CD4-positive, CD25-positive, alpha-beta regulatory T cell (primary cell): ENCODE data around the gene COMMD9. TPM values are rescaled to one million over a fixed set of nuclear protein-coding genes. Genes with fewer than 3 reads are reported as not detected.

ENCODE experiments used
- ATAC-seq, 2 donors: fragments of 150-1000 bp; cut with Tn5 transposase; one replicate each; pipeline ENCODE4 v1.10.0; 2021; ENCODE audit warnings: low read depth in 2 of 2, moderate number of reproducible peaks in 2 of 2, moderate library complexity in 1 of 2
- DNase-seq, 3 donors: peaks; one replicate each; pipeline versions ENCODE4 v3.0.0 to v3.0.0-alpha.2; 2012 to 2022; ENCODE audit warnings: mixed read lengths in 1 of 3
- H3K27ac ChIP-seq: one replicate; pipeline ENCODE4 v1.7.0; 2013; ENCODE audit warnings: mild to moderate bottlenecking, low read length; ENCODE audit not compliant: insufficient read depth, poor library complexity, severe bottlenecking
- H3K27me3 ChIP-seq: one replicate; pipeline ENCODE4 v1.7.0; 2013; ENCODE audit warnings: low read length; ENCODE audit not compliant: control insufficient read depth, insufficient read depth
- H3K36me3 ChIP-seq: one replicate; pipeline ENCODE4 v1.7.0; 2013; ENCODE audit warnings: mild to moderate bottlenecking, low read length, moderate library complexity; ENCODE audit not compliant: control insufficient read depth, insufficient read depth
- H3K4me1 ChIP-seq: 2 replicates; pipeline ENCODE4 v1.7.0; 2013; ENCODE audit warnings: mild to moderate bottlenecking, low read length; ENCODE audit not compliant: insufficient read depth, control insufficient read depth, poor library complexity, severe bottlenecking
- H3K4me3 ChIP-seq: one replicate; pipeline ENCODE4 v1.7.0; 2013; ENCODE audit warnings: low read depth, mild to moderate bottlenecking, low read length, moderate library complexity
- H3K9me3 ChIP-seq, 2 experiments: 1 replicate in 1 of 2; 2 replicates in 1 of 2; pipeline ENCODE4 v1.7.0; 2013; ENCODE audit warnings: low read length in 2 of 2, mild to moderate bottlenecking in 1 of 2, moderate library complexity in 1 of 2; ENCODE audit not compliant: control insufficient read depth in 2 of 2
- H3K27ac Mint-ChIP-seq, 3 donors: one replicate each; pipeline ENCODE4 v1.8.0; 2020 to 2022; ENCODE audit warnings: mild to moderate bottlenecking in 3 of 3, mixed read lengths in 3 of 3, moderate library complexity in 2 of 3
- H3K27me3 Mint-ChIP-seq: one replicate; pipeline ENCODE4 v1.8.0; 2022; ENCODE audit warnings: mild to moderate bottlenecking, mixed read lengths
- H3K36me3 Mint-ChIP-seq: one replicate; pipeline ENCODE4 v1.8.0; 2020; ENCODE audit warnings: mixed read lengths
- H3K4me1 Mint-ChIP-seq, 4 donors: one replicate each; pipeline ENCODE4 v1.8.0; 2020 to 2022; ENCODE audit warnings: mixed read lengths in 4 of 4, mild to moderate bottlenecking in 1 of 4
- H3K4me3 Mint-ChIP-seq, 4 donors: one replicate each; pipeline ENCODE4 v1.8.0; 2020 to 2022; ENCODE audit warnings: mild to moderate bottlenecking in 4 of 4, mixed read lengths in 4 of 4, moderate library complexity in 3 of 4
- H3K9me3 Mint-ChIP-seq, 7 donors: one replicate each; pipeline ENCODE4 v1.8.0; 2020 to 2022; ENCODE audit warnings: mixed read lengths in 7 of 7, mild to moderate bottlenecking in 3 of 7, moderate library complexity in 2 of 7
- polyA plus RNA-seq, 4 donors: library from polyadenylated mRNA; unstranded; fragments of 300-500 nt; fragmentation: Illumina TruSeq; gene quantifications; one replicate each; pipeline ENCODE4 v1.2.3, GENCODE V29; 2021
- total RNA-seq: library from RNA; stranded (reverse); gene quantifications from one replicate; pipeline ENCODE4 v1.2.3, GENCODE V29; 2022

COMMD9 gene
- total and polyA plus RNA-seq, 5 donors from 2014 or later: 40.2 to 124 (median 74.5) TPM

- H3K4me1 ChIP-seq: no peaks in the 10 kb centered on the region
- Mint-ChIP-seq H3K4me1 (no peaks in the 10 kb centered on the region), H3K4me3 (no peak overlapping the region), H3K27ac (no peak overlapping the region), H3K9me3 (peaks cover 0 to 2% (median 0%) of the 10 kb centered on the region in 7 donors), H3K36me3 (no peaks in the 10 kb centered on the region), H3K27me3 (peaks cover 7% of the 10 kb centered on the region)
- H3K36me3 ChIP-seq: no peaks in the 10 kb centered on the region
- no peak overlapping the region for H3K27ac ChIP-seq
- ATAC-seq: no peak
- H3K9me3 ChIP-seq: no peaks in the 10 kb centered on the region
- no peak overlapping the region for H3K4me3 ChIP-seq
- no peaks in the 10 kb centered on the region for H3K27me3 ChIP-seq
- DNase-seq: no peak
These were observed 50.3 kb downstream of the COMMD9 start for GRCh38 chr11:36238881-36239280.

- Mint-ChIP-seq H3K9me3 (peaks cover 0 to 2% (median 0%) of the 10 kb centered on the region in 7 donors), H3K4me3 (no peak overlapping the region), H3K4me1 (no peaks in the 10 kb centered on the region), H3K27me3 (peaks cover 6% of the 10 kb centered on the region), H3K36me3 (no peaks in the 10 kb centered on the region), H3K27ac (no peak overlapping the region)
- Histone ChIP-seq H3K4me1 (no peaks in the 10 kb centered on the region), H3K4me3 (no peak overlapping the region), H3K27ac (no peak overlapping the region), H3K27me3 (no peaks in the 10 kb centered on the region), H3K36me3 (no peaks in the 10 kb centered on the region), H3K9me3 (no peaks in the 10 kb centered on the region)
- DNase-seq (no peak), ATAC-seq (no peak)
These were observed 51.1 kb downstream of the COMMD9 start for GRCh38 chr11:36238036-36238631.

- Histone ChIP-seq H3K27me3 (no peaks in the 10 kb centered on the region), H3K27ac (no peak overlapping the region), H3K4me3 (no peak overlapping the region), H3K36me3 (no peaks in the 10 kb centered on the region), H3K4me1 (no peaks in the 10 kb centered on the region), H3K9me3 (no peaks in the 10 kb centered on the region)
- Mint-ChIP-seq H3K27me3 (peaks cover 6% of the 10 kb centered on the region), H3K9me3 (peaks cover 0 to 2% (median 0%) of the 10 kb centered on the region in 7 donors), H3K4me3 (no peak overlapping the region), H3K27ac (no peak overlapping the region), H3K36me3 (no peaks in the 10 kb centered on the region), H3K4me1 (no peaks in the 10 kb centered on the region)
- no peak for DNase-seq
- no peak for ATAC-seq
These were observed 51.8 kb downstream of the COMMD9 start for GRCh38 chr11:36237391-36237790.

GRCh38 chr11:36235750-36236149 is 53.5 kb downstream of the COMMD9 start:
- H3K27me3 ChIP-seq: no peaks in the 10 kb centered on the region
- no peaks in the 10 kb centered on the region for H3K4me1 Mint-ChIP-seq
- no peaks in the 10 kb centered on the region for H3K27me3 Mint-ChIP-seq
- H3K9me3 ChIP-seq: no peaks in the 10 kb centered on the region
- no peak overlapping the region for H3K4me3 ChIP-seq
- DNase-seq: no peak
- no peaks in the 10 kb centered on the region for H3K4me1 ChIP-seq
- ATAC-seq: no peak
- H3K27ac ChIP-seq: no peak overlapping the region
- no peaks in the 10 kb centered on the region for H3K36me3 Mint-ChIP-seq
- peaks cover 0 to 2% (median 0%) of the 10 kb centered on the region in 7 donors for H3K9me3 Mint-ChIP-seq
- no peak overlapping the region for H3K4me3 Mint-ChIP-seq
- H3K36me3 ChIP-seq: no peaks in the 10 kb centered on the region
- H3K27ac Mint-ChIP-seq: no peak overlapping the region

- Mint-ChIP-seq H3K4me3 (no peak overlapping the region), H3K9me3 (peaks cover 0 to 2% (median 0%) of the 10 kb centered on the region in 7 donors), H3K27me3 (peaks cover 4% of the 10 kb centered on the region), H3K4me1 (no peaks in the 10 kb centered on the region), H3K36me3 (no peaks in the 10 kb centered on the region), H3K27ac (no peak overlapping the region)
- no peaks in the 10 kb centered on the region for H3K4me1 ChIP-seq
- no peaks in the 10 kb centered on the region for H3K36me3 ChIP-seq
- ATAC-seq: no peak
- no peak overlapping the region for H3K4me3 ChIP-seq
- H3K27me3 ChIP-seq: no peaks in the 10 kb centered on the region
- no peak overlapping the region for H3K27ac ChIP-seq
- no peak for DNase-seq
- no peaks in the 10 kb centered on the region for H3K9me3 ChIP-seq
These were observed 54.4 kb downstream of the COMMD9 start for GRCh38 chr11:36234825-36235224.

- H3K27ac Mint-ChIP-seq: no peak overlapping the region
- no peak overlapping the region for H3K4me3 Mint-ChIP-seq
- no peaks in the 10 kb centered on the region for H3K36me3 ChIP-seq
These were observed 56.0 kb downstream of the COMMD9 start for GRCh38 chr11:36233204-36233603.

GRCh38 chr11:36230779-36231699 is 58.2 kb downstream of the COMMD9 start:
- DNase-seq (no peak), ATAC-seq (no peak)
- H3K9me3 Mint-ChIP-seq: no peaks in the 10 kb centered on the region
- no peaks in the 10 kb centered on the region for H3K36me3 ChIP-seq
- H3K4me1 Mint-ChIP-seq: no peaks in the 10 kb centered on the region
- no peak overlapping the region for H3K4me3 Mint-ChIP-seq
- H3K4me1 ChIP-seq: no peaks in the 10 kb centered on the region
- H3K27me3 ChIP-seq: no peaks in the 10 kb centered on the region
- H3K9me3 ChIP-seq: no peaks in the 10 kb centered on the region
- H3K27ac ChIP-seq: no peak overlapping the region
- H3K27ac Mint-ChIP-seq: no peak overlapping the region
- no peaks in the 10 kb centered on the region for H3K36me3 Mint-ChIP-seq
- no peak overlapping the region for H3K4me3 ChIP-seq
- peaks cover 4% of the 10 kb centered on the region for H3K27me3 Mint-ChIP-seq

More at GRCh38 chr11:36233204-36233603, 56.0 kb downstream of the COMMD9 start:
- no peaks in the 10 kb centered on the region for H3K27me3 ChIP-seq
- no peaks in the 10 kb centered on the region for H3K9me3 Mint-ChIP-seq
- ATAC-seq (no peak), DNase-seq (no peak)
- no peaks in the 10 kb centered on the region for H3K4me1 ChIP-seq
- H3K27me3 Mint-ChIP-seq: peaks cover 4% of the 10 kb centered on the region
- H3K36me3 Mint-ChIP-seq: no peaks in the 10 kb centered on the region
- no peak overlapping the region for H3K27ac ChIP-seq
- H3K4me3 ChIP-seq: no peak overlapping the region
- no peaks in the 10 kb centered on the region for H3K4me1 Mint-ChIP-seq
- no peaks in the 10 kb centered on the region for H3K9me3 ChIP-seq
